HEK293T (cell line): Measurements from ENCODE around the gene CFAP61.

Experiments
- ARNT ChIP-seq: fragments of 450-650 bp; IDR thresholded peaks from 2 replicates; pipeline ENCODE4 v1.6.1; 2017; ENCODE audit warnings: mild to moderate bottlenecking
- BHLHE40 ChIP-seq: fragments of 450-650 bp; IDR thresholded peaks from 2 replicates; pipeline ENCODE4 v1.6.1; 2016; ENCODE audit warnings: mild to moderate bottlenecking, moderate library complexity, borderline replicate concordance
- FOXK2 ChIP-seq: fragments of 450-650 bp; IDR thresholded peaks from 2 replicates; pipeline ENCODE4 v1.6.1; 2016; ENCODE audit warnings: mild to moderate bottlenecking
- HDGF ChIP-seq: fragments of 450-650 bp; IDR thresholded peaks from 2 replicates; pipeline ENCODE4 v1.6.1; 2017; ENCODE audit warnings: antibody characterized with exemption, borderline replicate concordance
- SUZ12 ChIP-seq: fragments of 450-650 bp; IDR thresholded peaks from 2 replicates; pipeline ENCODE4 v1.6.1; 2016; ENCODE audit warnings: mild to moderate bottlenecking

DNA sequence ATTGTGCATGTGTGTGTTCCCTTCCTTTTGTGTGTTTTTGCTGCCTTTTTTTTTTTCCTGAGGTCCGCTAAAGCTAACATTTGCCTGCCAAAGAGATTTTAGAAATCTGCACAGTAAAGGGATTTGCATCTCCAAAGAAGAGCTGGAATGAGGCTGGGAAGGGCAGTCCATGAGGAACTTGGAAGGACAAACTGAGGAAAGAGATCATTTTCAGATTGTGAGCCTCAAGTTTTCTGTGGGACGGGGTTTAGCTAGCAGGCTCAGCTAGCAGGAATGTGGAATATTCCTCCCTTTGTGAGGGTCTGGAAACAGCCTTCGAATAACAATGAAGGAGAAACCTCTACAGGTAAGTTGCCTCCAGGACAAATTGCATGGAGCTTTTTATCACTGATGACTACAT lies 319.3 kb downstream of the CFAP61 start:
- no peak for TF ChIP-seq FOXK2
- no peak for TF ChIP-seq ARNT
- no peak for TF ChIP-seq SUZ12
- no peak for TF ChIP-seq BHLHE40
- TF ChIP-seq HDGF = no peak
